Lower leg skin (tissue), 3 donors: ENCODE data around the gene PABPN1L.

Experiments used
- CTCF ChIP-seq, 3 donors: fragments of 450-650 bp; IDR thresholded peaks; one replicate each; pipeline ENCODE4 v1.5.1; 2016; ENCODE audit warnings: antibody characterized with exemption in 3 of 3, mild to moderate bottlenecking in 3 of 3, moderate library complexity in 2 of 3
- POLR2A ChIP-seq, 2 donors: fragments of 450-650 bp; IDR thresholded peaks; one replicate each; pipeline ENCODE4 v1.6.1; 2016 to 2017; ENCODE audit warnings: antibody characterized with exemption in 2 of 2, mild to moderate bottlenecking in 1 of 2, moderate library complexity in 1 of 2

GRCh38 chr16:88866151-88866920 is at the start of gene PABPN1L:
- no peak for TF ChIP-seq POLR2A (IDR thresholded peaks at IDR 0.05)
- no peak for TF ChIP-seq CTCF (IDR thresholded peaks at IDR 0.05)
